ENCODE data around the gene CFAP20DC. TPM values are rescaled to one million over a fixed set of nuclear protein-coding genes. Genes with fewer than 3 reads are reported as not detected.
A peak's percentile ranks its signal among the peaks of the same experiment; 100 is the strongest.

Gene CFAP20DC
- total RNA-seq (2013; cell fraction: nucleolus; rRNA removed), result 10.6 and 11.0 TPM in 2 replicates
- total RNA-seq (2014; rRNA removed) (2.3 and 2.7 TPM in 2 replicates), total RNA-seq (2014; rRNA removed; fragmentation: Illumina TruSeq; extraction: Trizol) (1.7 and 2.0 TPM in 2 replicates), total RNA-seq (2021) (1.8 and 2.0 TPM in 2 replicates), polyA plus RNA-seq (2011; rRNA removed) (11.6 and 23.6 TPM in 2 replicates), polyA plus RNA-seq (2014; fragmentation: Illumina TruSeq; extraction: Trizol) (2.2 and 3.2 TPM in 2 replicates), polyA plus RNA-seq (2014; fragmentation: Nextera tagmentation; extraction: Ambion mirVana) (1 to 10 TPM in 1 of 2 experiments, under 1 TPM in 1; 0.53 to 1.2 TPM), polyA plus RNA-seq (2014; rRNA removed) (2.1 and 2.2 TPM in 2 replicates), polyA plus RNA-seq (2016; fragmentation: Nextera tagmentation; extraction: Ambion mirVana) (1 to 10 TPM; 1.9 to 2.9 TPM), polyA minus RNA-seq (2011; rRNA and poly(A)+ RNA removed) (10.0 and 10.7 TPM in 2 replicates), Bru-seq, nascent RNA (percentile 40 among the genes with signal in this experiment), BruChase-seq, experiment 1, labeled RNA remaining after a 6-hour chase (percentile 32 among the genes with signal in this experiment), BruChase-seq, experiment 2, labeled RNA remaining after a 2-hour chase (percentile 37 among the genes with signal in this experiment)
- 0.49 TPM for polyA plus RNA-seq (2011; ENCODE audit: low read depth)
- 5.4 and 6.0 TPM in 2 replicates for polyA plus RNA-seq (2011; cell fraction: cytosol; rRNA removed)
- polyA plus RNA-seq (2011; cell fraction: nucleus; rRNA removed), result 8.4 and 10.3 TPM in 2 replicates
- polyA plus RNA-seq (2012), result 0.69 and 0.72 TPM in 2 replicates
- polyA minus RNA-seq (2011; cell fraction: cytosol; rRNA and poly(A)+ RNA removed), result 2.1 and 2.7 TPM in 2 replicates
- 15.4 and 18.3 TPM in 2 replicates for polyA minus RNA-seq (2011; cell fraction: nucleus; rRNA and poly(A)+ RNA removed)
- long read RNA-seq, experiment 1, partial matches to known transcripts, result 0 of 3 reads
- long read RNA-seq, experiment 1, other reads (novel, unspliced or antisense), result 2 of 3 reads
- long read RNA-seq, experiment 2, partial matches to known transcripts, result 10 of 23 reads
- long read RNA-seq, experiment 2, other reads (novel, unspliced or antisense), result 13 of 23 reads

- 0 out of 2 replicates have a peak within 1 kb of the TSS, but pooled peaks have one; percentile 10 for H3K27ac ChIP-seq (ENCODE audit: control insufficient read depth, insufficient read depth)
- POLR2A ChIA-PET, result no interaction called here
- H3K4me1 ChIP-seq (ENCODE audit: control insufficient read depth, insufficient read depth, low read length), result no peaks in the 10 kb centered on the region
- CTCF ChIA-PET, result interaction anchor here (1.5 kb wide), 1 partner anchor 28 kb away, joined by 3 read pairs; no protein-coding TSS in a partner anchor
- peak within 1 kb of the TSS; percentile 95 for H2AFZ ChIP-seq (ENCODE audit: control insufficient read depth, low read depth, low read length)
- peak; percentile 62 for DNase-seq (ENCODE audit: low read depth, low spot score)
- H3K9ac ChIP-seq (ENCODE audit: control insufficient read depth, insufficient read depth, low read length), result peak within 1 kb of the TSS; percentile 55
- H3K36me3 ChIP-seq (ENCODE audit: control insufficient read depth in 2 of 2, insufficient read depth in 2 of 2, low read length in 1 of 2), result no peaks in the 10 kb centered on the region
- ATAC-seq, result peak; percentile 98
- SMC1A ChIA-PET (ENCODE audit: uncharacterized antibody, unreplicated experiment), result interaction anchor here (1.4 to 3.6 kb wide), 2 partner anchors 52 to 225 kb away, joined by 4 to 18 read pairs; no protein-coding TSS in a partner anchor
- FAIRE-seq, result peak; percentile 96
- 5% methylated on average over 50 of the region's 60 CpGs for WGBS (ENCODE audit: insufficient coverage, insufficient replicate concordance, low lambda C conversion rate, missing lambda C conversion rate)
- no peaks in the 10 kb centered on the region for H3K79me2 ChIP-seq (ENCODE audit: control insufficient read depth, insufficient read depth, low read length)
- in situ Hi-C loops (cut with MboI), result loop anchor here (5.0 to 10.0 kb wide), 2 partner anchors 225 to 408 kb away; no protein-coding TSS in a partner anchor
- no peaks in the 10 kb centered on the region for H3K9me3 ChIP-seq (replicated peaks; ENCODE audit: control insufficient read depth, insufficient read depth, low read length)
- RAD21 ChIA-PET (ENCODE audit: unreplicated experiment), result no interaction called here
- H3K4me2 ChIP-seq (ENCODE audit: control insufficient read depth, insufficient read depth), result peak within 1 kb of the TSS; percentile 68
- intact Hi-C loops (cut with micrococcal nuclease; ENCODE audit: unreplicated experiment), result no loop called here
- H4K20me1 ChIP-seq (ENCODE audit: control insufficient read depth, insufficient read depth), result no peaks in the 10 kb centered on the region
- H3K4me3 ChIP-seq, result peak within 1 kb of the TSS; percentile 66
- no TSS peak for BruUV-seq (replicated peaks)
- no peaks in the 10 kb centered on the region for H3K27me3 ChIP-seq (replicated peaks in 1 of 2; ENCODE audit: control insufficient read depth in 2 of 2, insufficient read depth in 2 of 2, low read length in 1 of 2)
- TF ChIP-seq BCLAF1 (IDR thresholded peaks at IDR 0.05) (no peak), SUZ12 (IDR thresholded peaks at IDR 0.05; ENCODE audit: unreplicated experiment) (no peak), MXI1 (IDR thresholded peaks at IDR 0.05; ENCODE audit: low read depth, low read length) (peak; percentile 93), NRF1 (conservative IDR thresholded peaks at IDR 0.05; ENCODE audit: low read depth, low read length) (peak; percentile 56), RCOR1 (conservative IDR thresholded peaks at IDR 0.05; ENCODE audit: low read depth, low read length) (no peak), IKZF2 (IDR thresholded peaks at IDR 0.05) (peak in 1 of 2 experiments; percentile 34; a peak in 1 of 4 replicates), HDGF (IDR thresholded peaks at IDR 0.05) (peak; percentile 34; the same call in 1 of the 2 replicates), PRDM15 (CRISPR knock-in tag; IDR thresholded peaks at IDR 0.05) (no peak), POLR2A (IDR thresholded peaks at IDR 0.05; ENCODE audit: low read depth, low read length) (peak; percentile 84), TCF12 (IDR thresholded peaks at IDR 0.05; ENCODE audit: low read depth, low read length) (0 out of 2 replicates have a peak, but pooled peaks have one; percentile 3), NFIC (IDR thresholded peaks at IDR 0.05; ENCODE audit: low read depth, low read length) (no peak)
Measured at GRCh38 chr3:59049671-59050331, at the start of gene CFAP20DC. Gene CFAP20DC (minus strand): TSS chr3:59050025. CDS start chr3:59049631, 394 bp downstream.
